Measurements from ENCODE around the gene ADAM8. TPM values are rescaled to one million over a fixed set of nuclear protein-coding genes. Genes with fewer than 3 reads are reported as not detected.

ADAM8 gene
- total and polyA plus RNA-seq, 4 donors: 4.4 to 79.2 (median 27.4) TPM

GRCh38 chr10:133239990-133240389, 36.7 kb downstream of the ADAM8 start:
- TF ChIP-seq, protein P1, sequence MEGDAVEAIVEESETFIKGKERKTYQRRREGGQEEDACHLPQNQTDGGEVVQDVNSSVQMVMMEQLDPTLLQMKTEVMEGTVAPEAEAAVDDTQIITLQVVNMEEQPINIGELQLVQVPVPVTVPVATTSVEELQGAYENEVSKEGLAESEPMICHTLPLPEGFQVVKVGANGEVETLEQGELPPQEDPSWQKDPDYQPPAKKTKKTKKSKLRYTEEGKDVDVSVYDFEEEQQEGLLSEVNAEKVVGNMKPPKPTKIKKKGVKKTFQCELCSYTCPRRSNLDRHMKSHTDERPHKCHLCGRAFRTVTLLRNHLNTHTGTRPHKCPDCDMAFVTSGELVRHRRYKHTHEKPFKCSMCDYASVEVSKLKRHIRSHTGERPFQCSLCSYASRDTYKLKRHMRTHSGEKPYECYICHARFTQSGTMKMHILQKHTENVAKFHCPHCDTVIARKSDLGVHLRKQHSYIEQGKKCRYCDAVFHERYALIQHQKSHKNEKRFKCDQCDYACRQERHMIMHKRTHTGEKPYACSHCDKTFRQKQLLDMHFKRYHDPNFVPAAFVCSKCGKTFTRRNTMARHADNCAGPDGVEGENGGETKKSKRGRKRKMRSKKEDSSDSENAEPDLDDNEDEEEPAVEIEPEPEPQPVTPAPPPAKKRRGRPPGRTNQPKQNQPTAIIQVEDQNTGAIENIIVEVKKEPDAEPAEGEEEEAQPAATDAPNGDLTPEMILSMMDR (IDR thresholded peaks at IDR 0.05; ENCODE audit: control extremely low read depth, extremely low read depth): no peak
- no peaks in the 10 kb centered on the region for H3K36me3 ChIP-seq (ENCODE audit: control insufficient read depth in 4 of 4, insufficient read depth in 4 of 4, low read length in 4 of 4)
- H3K4me1 ChIP-seq (ENCODE audit: control insufficient read depth in 5 of 5, insufficient read depth in 5 of 5, low read length in 5 of 5): peaks cover 0 to 17% (median 0%) of the 10 kb centered on the region in 5 donors
- no peak overlapping the region for H3K4me3 ChIP-seq
- no peak overlapping the region for H3K9ac ChIP-seq (ENCODE audit: insufficient read depth in 1 of 2, low read length in 2 of 2)
- H3K27me3 ChIP-seq (ENCODE audit: control insufficient read depth in 3 of 3, insufficient read depth in 3 of 3, low read length in 2 of 3): peaks cover 15 to 46% (median 18%) of the 10 kb centered on the region in 3 donors
- 53 to 69% methylated on average over 15 of the region's 15 CpGs for WGBS, 2 donors
- H3K9me3 ChIP-seq (ENCODE audit: control insufficient read depth in 4 of 4, insufficient read depth in 3 of 4, low read length in 3 of 4): peaks cover 0 to 6% (median 0%) of the 10 kb centered on the region in 4 donors
- DNase-seq: no peak
- no peak overlapping the region for H3K27ac ChIP-seq (ENCODE audit: low read depth in 1 of 2, low read length in 1 of 2)
- no peak for ATAC-seq (ENCODE audit: insufficient read depth, low FRiP score)

DNA sequence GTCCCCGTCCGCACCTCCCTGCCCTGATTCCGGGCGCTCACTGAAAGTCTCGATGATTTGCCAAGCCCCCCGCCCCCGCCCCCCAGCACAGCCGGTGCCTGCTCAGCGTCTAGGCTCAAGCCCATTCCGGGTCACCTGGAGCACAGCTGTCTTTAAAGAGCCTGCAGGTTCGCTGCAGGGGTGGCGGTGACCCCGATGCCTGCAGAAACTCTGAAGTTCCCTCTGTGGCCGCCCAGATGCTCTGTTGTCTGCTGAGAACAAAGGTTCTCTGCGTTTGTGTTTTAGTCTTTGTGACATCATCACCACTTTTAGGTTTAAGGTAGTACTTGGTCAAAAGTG, 38.2 kb downstream of the ADAM8 start:
- H3K9me3 ChIP-seq (ENCODE audit: control insufficient read depth in 4 of 4, insufficient read depth in 3 of 4, low read length in 3 of 4): peaks cover 0 to 6% (median 0%) of the 10 kb centered on the region in 4 donors
- ATAC-seq (ENCODE audit: insufficient read depth, low FRiP score) (no peak), DNase-seq (no peak)
- no peak overlapping the region for H3K27ac ChIP-seq (ENCODE audit: low read depth in 1 of 2, low read length in 1 of 2)
- H3K4me1 ChIP-seq (ENCODE audit: control insufficient read depth in 5 of 5, insufficient read depth in 5 of 5, low read length in 5 of 5): peaks cover 0 to 17% (median 0%) of the 10 kb centered on the region in 5 donors
- no peak overlapping the region for H3K4me3 ChIP-seq
- H3K27me3 ChIP-seq (ENCODE audit: control insufficient read depth in 3 of 3, insufficient read depth in 3 of 3, low read length in 2 of 3): peaks cover 12 to 55% (median 23%) of the 10 kb centered on the region in 3 donors
- H3K9ac ChIP-seq (ENCODE audit: insufficient read depth in 1 of 2, low read length in 2 of 2): no peak overlapping the region
- WGBS, 2 donors: 37 to 66% methylated on average over 15 of the region's 15 CpGs
- H3K36me3 ChIP-seq (ENCODE audit: control insufficient read depth in 4 of 4, insufficient read depth in 4 of 4, low read length in 4 of 4): no peaks in the 10 kb centered on the region
- TF ChIP-seq, protein P1 (IDR thresholded peaks at IDR 0.05; ENCODE audit: control extremely low read depth, extremely low read depth): no peak

DNA sequence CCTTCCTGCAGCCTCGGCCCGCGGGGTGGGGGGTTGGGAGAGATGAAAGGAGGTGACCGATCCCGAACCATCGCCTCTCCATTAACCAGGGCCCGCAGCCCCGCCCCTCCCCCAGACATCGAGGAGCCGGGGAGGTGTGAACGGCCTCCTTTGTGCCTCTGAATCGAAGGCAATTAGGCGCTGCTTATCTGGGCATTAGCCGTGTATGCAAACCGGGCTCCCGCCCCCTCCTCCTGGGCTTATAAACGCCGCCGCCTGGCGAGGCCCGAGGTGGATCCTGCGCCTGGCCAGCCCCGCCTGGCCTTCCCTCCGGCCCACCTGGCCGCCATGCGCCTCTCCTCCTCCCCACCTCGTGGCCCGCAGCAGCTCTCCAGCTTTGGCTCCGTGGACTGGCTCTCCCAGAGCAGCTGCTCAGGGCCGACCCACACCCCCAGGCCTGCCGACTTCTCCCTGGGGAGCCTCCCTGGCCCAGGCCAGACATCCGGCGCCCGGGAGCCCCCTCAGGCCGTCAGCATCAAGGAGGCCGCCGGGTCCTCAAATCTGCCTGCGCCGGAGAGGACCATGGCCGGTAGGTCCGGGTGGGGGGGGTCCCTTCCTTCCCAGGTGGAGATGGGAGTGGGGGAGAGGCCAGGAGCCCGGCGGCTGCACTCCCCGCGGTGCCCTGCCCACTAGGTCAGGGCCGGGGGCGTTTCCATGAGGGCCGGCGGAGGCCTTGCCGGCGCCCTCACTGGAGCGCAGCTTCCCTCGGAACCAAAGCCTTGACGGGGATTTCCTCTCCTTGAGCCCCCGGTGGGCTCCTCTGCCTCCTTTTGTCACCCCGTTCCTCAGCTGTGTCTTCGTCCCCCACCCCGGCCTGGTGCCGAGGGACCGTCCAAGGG, 38.8 kb downstream of the ADAM8 start, which contains the start of gene VENTX:
VENTX (plus strand) TSS at position 268 of the 878 bp plus-strand sequence; CDS start at position 328, 60 bp downstream.
- Histone ChIP-seq H3K9me3 (ENCODE audit: control insufficient read depth in 4 of 4, insufficient read depth in 3 of 4, low read length in 3 of 4) (peaks cover 0 to 4% (median 0%) of the 10 kb centered on the region in 4 donors), H3K27ac (ENCODE audit: low read depth in 1 of 2, low read length in 1 of 2) (no peak within 1 kb of the TSS), H3K9ac (ENCODE audit: insufficient read depth in 1 of 2, low read length in 2 of 2) (no peak within 1 kb of the TSS), H3K27me3 (ENCODE audit: control insufficient read depth in 3 of 3, insufficient read depth in 3 of 3, low read length in 2 of 3) (peaks cover 16 to 57% (median 26%) of the 10 kb centered on the region in 3 donors), H3K4me1 (ENCODE audit: control insufficient read depth in 5 of 5, insufficient read depth in 5 of 5, low read length in 5 of 5) (peaks cover 0 to 17% (median 0%) of the 10 kb centered on the region in 5 donors), H3K4me3 (peak within 1 kb of the TSS; percentile 19), H3K36me3 (ENCODE audit: control insufficient read depth in 4 of 4, insufficient read depth in 4 of 4, low read length in 4 of 4) (no peaks in the 10 kb centered on the region)
- TF ChIP-seq, protein P1 (IDR thresholded peaks at IDR 0.05; ENCODE audit: control extremely low read depth, extremely low read depth): no peak
- DNase-seq: no peak
- no peak for ATAC-seq (ENCODE audit: insufficient read depth, low FRiP score)
- WGBS, 2 donors: 13 to 21% methylated on average over 55 to 60 of the region's 60 CpGs
